Endothelial cell of umbilical vein (primary cell): Measurements from ENCODE around the gene AADACL2. TPM values are rescaled to one million over a fixed set of nuclear protein-coding genes. Genes with fewer than 3 reads are reported as not detected.

ENCODE experiments used
- BruUV-seq: library from RNA; stranded (reverse); fragments of 400-500 nt; replicated peaks from 2 replicates; lab custom pipeline; 2021; lab: Mats Ljungman, UMichigan
- CTCF ChIA-PET: fragments of 300-600, 350-600 bp; sonication (Branson Sonifier 250); formaldehyde crosslinking; loops from one replicate; lab custom pipeline; 2021; ENCODE audit warnings: antibody characterized with exemption, inconsistent platforms; lab: Charles Lee
- POLR2A ChIA-PET: fragments of 300-600, 350-600 bp; sonication (Branson Sonifier 250); formaldehyde crosslinking; loops from one replicate; lab custom pipeline; 2021; ENCODE audit warnings: antibody characterized with exemption, inconsistent platforms; lab: Charles Lee
- DNase-seq: peaks from one replicate; pipeline ENCODE4 v3.0.0-alpha.2; 2011; ENCODE audit warnings: low read depth, low spot score
- FAIRE-seq: peaks from 2 replicates; lab custom pipeline; 2011; peaks lifted over from hg19 to GRCh38; lab: Jason Lieb, UNC
- H2AFZ ChIP-seq: 2 replicates; pipeline ENCODE4 v1.6.0; 2012; ENCODE audit warnings: low read depth, low read length, control low read depth, inconsistent platforms
- H3K27ac ChIP-seq: 2 replicates; pipeline ENCODE4 v1.5.1; 2011; ENCODE audit warnings: low read depth, mild to moderate bottlenecking, control low read depth, low read length, moderate library complexity; ENCODE audit not compliant: insufficient read depth
- H3K27me3 ChIP-seq, 2 experiments: 2 replicates each; pipeline versions ENCODE4 v1.6.0 to v1.6.1; 2011; ENCODE audit warnings: low read length in 2 of 2, mixed read lengths in 1 of 2; ENCODE audit not compliant: control insufficient read depth in 2 of 2, insufficient read depth in 2 of 2
- H3K36me3 ChIP-seq, 2 experiments: 2 replicates in 1 of 2; 3 replicates in 1 of 2; pipeline ENCODE4 v1.5.1; 2011; ENCODE audit warnings: low read length in 2 of 2, mild to moderate bottlenecking in 1 of 2, moderate library complexity in 1 of 2; ENCODE audit not compliant: control insufficient read depth in 2 of 2, insufficient read depth in 2 of 2; ENCODE audit errors: extremely low read depth in 1 of 2
- H3K4me1 ChIP-seq: 3 replicates; pipeline ENCODE4 v1.5.1; 2011; ENCODE audit warnings: mild to moderate bottlenecking, low read length; ENCODE audit not compliant: control insufficient read depth, insufficient read depth; ENCODE audit errors: extremely low read depth
- H3K4me2 ChIP-seq: 2 replicates; pipeline ENCODE4 v1.6.1; 2011; ENCODE audit warnings: low read length, control low read depth, mixed read lengths; ENCODE audit not compliant: insufficient read depth
- H3K4me3 ChIP-seq, 3 experiments: fragments of 200-600 bp in 1 of 3; sonication (generic), shearing (Covaris generic) in 1 of 3; replicated peaks in 1 of 3; 2 replicates each; pipeline ENCODE4 v1.5.1; 2011 to 2016; ENCODE audit warnings: control low read depth in 3 of 3, low read length in 3 of 3, mild to moderate bottlenecking in 2 of 3, inconsistent platforms in 1 of 3, low read depth in 1 of 3, moderate library complexity in 1 of 3; ENCODE audit not compliant: insufficient read depth in 1 of 3
- H3K79me2 ChIP-seq: 2 replicates; pipeline ENCODE4 v1.6.0; 2012; ENCODE audit warnings: low read length, inconsistent platforms; ENCODE audit not compliant: control insufficient read depth, insufficient read depth
- H3K9ac ChIP-seq: replicated peaks from 2 replicates; pipeline ENCODE3; 2011; ENCODE audit warnings: low read length, control low read depth; ENCODE audit not compliant: insufficient read depth; ENCODE audit errors: extremely low read depth
- H3K9me1 ChIP-seq: replicated peaks from 3 replicates; pipeline ENCODE4 v1.6.0; 2011; ENCODE audit warnings: mild to moderate bottlenecking, low read length; ENCODE audit not compliant: control insufficient read depth, insufficient read depth; ENCODE audit errors: extremely low read depth
- H3K9me3 ChIP-seq: replicated peaks from 2 replicates; pipeline ENCODE4 v1.5.1; 2012; ENCODE audit warnings: low read length, inconsistent platforms; ENCODE audit not compliant: control insufficient read depth, insufficient read depth
- H4K20me1 ChIP-seq: replicated peaks from 2 replicates; pipeline ENCODE3; 2011; ENCODE audit warnings: mild to moderate bottlenecking, low read length; ENCODE audit not compliant: control insufficient read depth, insufficient read depth; ENCODE audit errors: extremely low read depth
- EZH2 ChIP-seq: IDR thresholded peaks from 2 replicates; pipeline ENCODE4 v1.6.1; 2012; ENCODE audit warnings: borderline replicate concordance, low read depth, mild to moderate bottlenecking, moderate library complexity, low read length, inconsistent platforms; ENCODE audit not compliant: severe bottlenecking
- FOS ChIP-seq: IDR thresholded peaks from 2 replicates; pipeline ENCODE4 v1.6.1; 2011; ENCODE audit warnings: mild to moderate bottlenecking, low read length, moderate library complexity, borderline replicate concordance; ENCODE audit not compliant: insufficient read depth
- GATA2 ChIP-seq: IDR thresholded peaks from 2 replicates; pipeline ENCODE4 v1.7.0; 2011; ENCODE audit warnings: low read depth, mild to moderate bottlenecking, moderate library complexity, mixed read lengths, low read length; ENCODE audit not compliant: insufficient read length, insufficient read depth
- JUN ChIP-seq: IDR thresholded peaks from 2 replicates; pipeline ENCODE4 v1.6.1; 2011; ENCODE audit warnings: borderline replicate concordance, low read depth; ENCODE audit not compliant: insufficient read length, insufficient read depth
- MYC ChIP-seq: IDR thresholded peaks from one replicate; pipeline ENCODE4 v1.6.1; 2011; ENCODE audit warnings: mild to moderate bottlenecking, low read depth, low read length
- POLR2A ChIP-seq: IDR thresholded peaks from 2 replicates; pipeline ENCODE4 v1.6.1; 2012; ENCODE audit warnings: low read depth, mild to moderate bottlenecking, control low read depth, low read length
- POLR2AphosphoS5 ChIP-seq: IDR thresholded peaks from 2 replicates; pipeline ENCODE4 v1.6.1; 2012; ENCODE audit warnings: low read depth, mild to moderate bottlenecking, control low read depth, low read length, moderate library complexity; ENCODE audit not compliant: insufficient read depth
- dilution Hi-C: fragments of 300-500 bp; cut with MboI; formaldehyde crosslinking; loops from one replicate; pipeline ENCODE4 v1.15.0; 2019; ENCODE audit warnings: low sequenced_read_pairs; ENCODE audit not compliant: extremely low pct_ligation_motif_present
- intact Hi-C: fragments of 100-400 bp; cut with micrococcal nuclease; formaldehyde crosslinking; loops from one replicate; pipeline ENCODE4 v1.10.0; 2022
- polyA plus RNA-seq, 4 experiments: library from polyadenylated mRNA; depleted of rRNA in 3 of 4; stranded (reverse) in 3 of 4; unstranded in 1 of 4; fragments of >200 nt; gene quantifications; 2 replicates each; pipeline versions ENCODE4 v1.2.1 to v1.2.3, GENCODE V29; 2011 to 2012; ENCODE audit warnings: missing spikeins in 1 of 4
- total RNA-seq: library from RNA; stranded (reverse); gene quantifications from 2 replicates; pipeline ENCODE4 v1.2.3, GENCODE V29; 2021
- TF ChIP-seq, protein P1 (sequence below), 2 donors: IDR thresholded peaks; 1 replicate in 1 of 2; 2 replicates in 1 of 2; pipeline ENCODE4 v1.5.1; 2011; ENCODE audit warnings: low read length in 2 of 2, mild to moderate bottlenecking in 2 of 2, moderate library complexity in 2 of 2, control low read depth in 1 of 2, inconsistent platforms in 1 of 2, low read depth in 1 of 2; ENCODE audit not compliant: insufficient read depth in 1 of 2; ENCODE audit errors: extremely low read depth in 1 of 2
- TF ChIP-seq, protein P2 (sequence below): IDR thresholded peaks from 2 replicates; pipeline ENCODE4 v1.6.1; 2011; ENCODE audit not compliant: insufficient read depth, insufficient read length

The AADACL2 gene
- total and polyA plus RNA-seq, 2 donors (not counting 3 experiments of a cell fraction or from before 2014, with no cell fraction given): not detected

- no peak overlapping the region for H3K4me3 ChIP-seq
- H3K4me2 ChIP-seq: no peak overlapping the region
- no peaks in the 10 kb centered on the region for H3K79me2 ChIP-seq
- H3K9me3 ChIP-seq: no peaks in the 10 kb centered on the region
- no peaks in the 10 kb centered on the region for H3K36me3 ChIP-seq
- dilution Hi-C loops (no loop called here), intact Hi-C loops (no loop called here)
- H3K9me1 ChIP-seq: no peaks in the 10 kb centered on the region
- H3K27ac ChIP-seq: no peak overlapping the region
- POLR2A ChIA-PET: no interaction called here
- H3K27me3 ChIP-seq: no peaks in the 10 kb centered on the region
- CTCF ChIA-PET: interaction anchor here (0.8 to 1.5 kb wide), 2 partner anchors 53 to 57 kb away, joined by 3 read pairs; no protein-coding TSS in a partner anchor
- H3K9ac ChIP-seq: no peak overlapping the region
- no peak for DNase-seq
- H2AFZ ChIP-seq: no peak overlapping the region
- no peak for TF ChIP-seq EZH2
- no peak for TF ChIP-seq GATA2
- TF ChIP-seq, protein P1, sequence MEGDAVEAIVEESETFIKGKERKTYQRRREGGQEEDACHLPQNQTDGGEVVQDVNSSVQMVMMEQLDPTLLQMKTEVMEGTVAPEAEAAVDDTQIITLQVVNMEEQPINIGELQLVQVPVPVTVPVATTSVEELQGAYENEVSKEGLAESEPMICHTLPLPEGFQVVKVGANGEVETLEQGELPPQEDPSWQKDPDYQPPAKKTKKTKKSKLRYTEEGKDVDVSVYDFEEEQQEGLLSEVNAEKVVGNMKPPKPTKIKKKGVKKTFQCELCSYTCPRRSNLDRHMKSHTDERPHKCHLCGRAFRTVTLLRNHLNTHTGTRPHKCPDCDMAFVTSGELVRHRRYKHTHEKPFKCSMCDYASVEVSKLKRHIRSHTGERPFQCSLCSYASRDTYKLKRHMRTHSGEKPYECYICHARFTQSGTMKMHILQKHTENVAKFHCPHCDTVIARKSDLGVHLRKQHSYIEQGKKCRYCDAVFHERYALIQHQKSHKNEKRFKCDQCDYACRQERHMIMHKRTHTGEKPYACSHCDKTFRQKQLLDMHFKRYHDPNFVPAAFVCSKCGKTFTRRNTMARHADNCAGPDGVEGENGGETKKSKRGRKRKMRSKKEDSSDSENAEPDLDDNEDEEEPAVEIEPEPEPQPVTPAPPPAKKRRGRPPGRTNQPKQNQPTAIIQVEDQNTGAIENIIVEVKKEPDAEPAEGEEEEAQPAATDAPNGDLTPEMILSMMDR (IDR thresholded peaks at IDR 0.05; ENCODE audit: extremely low read depth in 1 of 2, insufficient read depth in 1 of 2, low read depth in 1 of 2, low read length in 2 of 2): no peak
- no peak for TF ChIP-seq JUN
- no peak for TF ChIP-seq MYC
- no peak for TF ChIP-seq POLR2AphosphoS5
- TF ChIP-seq, protein P2, sequence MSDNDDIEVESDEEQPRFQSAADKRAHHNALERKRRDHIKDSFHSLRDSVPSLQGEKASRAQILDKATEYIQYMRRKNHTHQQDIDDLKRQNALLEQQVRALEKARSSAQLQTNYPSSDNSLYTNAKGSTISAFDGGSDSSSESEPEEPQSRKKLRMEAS: no peak
- no peak for TF ChIP-seq POLR2A
- no peak for TF ChIP-seq FOS
- no peak for FAIRE-seq
- BruUV-seq: no TSS peak
- no peaks in the 10 kb centered on the region for H3K4me1 ChIP-seq
- H4K20me1 ChIP-seq: no peaks in the 10 kb centered on the region
These were observed 24.9 kb upstream of the AADACL2 start for GRCh38 chr3:151708868-151709267.
